Neural cell (in vitro differentiated cells): ENCODE measurements around the gene CBL. TPM values are rescaled to one million over a fixed set of nuclear protein-coding genes. Genes with fewer than 3 reads are reported as not detected.

Source experiments
- H2AFZ ChIP-seq: fragments of 200-600, 300-800 bp; sonication (generic), shearing (Covaris generic); 2 replicates; pipeline ENCODE4 v1.6.0; 2014; ENCODE audit warnings: low read depth, mild to moderate bottlenecking, antibody characterized with exemption, low read length, moderate library complexity
- H3F3A ChIP-seq: fragments of 200-600 bp; shearing (Covaris generic); 2 replicates; pipeline ENCODE4 v1.6.1; 2016; ENCODE audit warnings: mild to moderate bottlenecking, moderate library complexity, mixed read lengths, antibody characterized with exemption, low read length; ENCODE audit not compliant: insufficient read depth, poor library complexity, severe bottlenecking
- H3K27ac ChIP-seq: fragments of 200-600, 300-800 bp; sonication (generic), shearing (Covaris generic); 2 replicates; pipeline ENCODE4 v1.5.1; 2014; ENCODE audit warnings: mild to moderate bottlenecking, low read length, moderate library complexity
- H3K27me3 ChIP-seq: fragments of 300-800, 200-600 bp; sonication (generic), shearing (Covaris generic); 2 replicates; pipeline ENCODE4 v1.6.0; 2014; ENCODE audit warnings: mild to moderate bottlenecking, low read depth, low read length, moderate library complexity; ENCODE audit not compliant: insufficient read depth
- H3K36me3 ChIP-seq: fragments of 300-800, 200-600 bp; sonication (generic), shearing (Covaris generic); 2 replicates; pipeline ENCODE4 v1.5.1; 2014; ENCODE audit warnings: mild to moderate bottlenecking, antibody characterized with exemption, low read length, moderate library complexity; ENCODE audit not compliant: insufficient read depth
- H3K4me2 ChIP-seq: fragments of 300-800, 200-600 bp; sonication (generic), shearing (Covaris generic); 2 replicates; pipeline ENCODE4 v1.6.0; 2014; ENCODE audit warnings: mild to moderate bottlenecking, low read length
- H3K4me3 ChIP-seq: fragments of 300-800, 200-600 bp; sonication (generic), shearing (Covaris generic); 2 replicates; pipeline ENCODE4 v1.5.1; 2014; ENCODE audit warnings: mild to moderate bottlenecking, low read length, moderate library complexity
- H3K79me2 ChIP-seq: fragments of 200-600 bp; shearing (Covaris generic); replicated peaks from 2 replicates; pipeline ENCODE4 v1.6.0; 2014; ENCODE audit warnings: mild to moderate bottlenecking, low read length, moderate library complexity; ENCODE audit not compliant: insufficient read depth
- H3K9ac ChIP-seq: fragments of 300-800, 200-600 bp; sonication (generic), shearing (Covaris generic); 2 replicates; pipeline ENCODE4 v1.6.1; 2016; ENCODE audit warnings: mild to moderate bottlenecking, low read length, mixed read lengths
- H3K9me2 ChIP-seq: fragments of 200-600 bp; shearing (Covaris generic); 2 replicates; pipeline ENCODE4 v1.6.1; 2016; ENCODE audit warnings: mild to moderate bottlenecking, low read length, mixed read lengths; ENCODE audit not compliant: insufficient read depth
- H3K9me3 ChIP-seq: fragments of 200-600, 300-800 bp; sonication (generic), shearing (Covaris generic); 2 replicates; pipeline ENCODE4 v1.6.1; 2016; ENCODE audit warnings: mild to moderate bottlenecking, mixed run types, low read length, moderate library complexity, mixed read lengths
- H4K20me1 ChIP-seq: fragments of 200-600 bp; shearing (Covaris generic); 2 replicates; pipeline ENCODE4 v1.6.1; 2016; ENCODE audit warnings: mild to moderate bottlenecking, mixed run types; ENCODE audit not compliant: insufficient read depth
- MXI1 ChIP-seq: fragments of 450-650 bp; conservative IDR thresholded peaks from 2 replicates; pipeline ENCODE4 v1.6.1; 2014; ENCODE audit warnings: antibody characterized with exemption, mild to moderate bottlenecking; ENCODE audit not compliant: poor library complexity, severe bottlenecking
- POLR2AphosphoS5 ChIP-seq: IDR thresholded peaks from 2 replicates; pipeline ENCODE4 v1.6.1; 2012
- RAD21 ChIP-seq: fragments of 450-650 bp; conservative IDR thresholded peaks from 2 replicates; pipeline ENCODE4 v1.6.1; 2014; ENCODE audit warnings: antibody characterized with exemption, mild to moderate bottlenecking, moderate library complexity
- TAF1 ChIP-seq: IDR thresholded peaks from 2 replicates; pipeline ENCODE4 v1.6.1; 2012; ENCODE audit warnings: low read depth
- polyA plus RNA-seq: library from polyadenylated mRNA; depleted of rRNA; stranded (reverse); fragments of >200 nt; gene quantifications from 2 replicates; pipeline ENCODE4 v1.2.3, GENCODE V29; 2014
- TF ChIP-seq, protein P1 (sequence below): IDR thresholded peaks from 2 replicates; pipeline ENCODE4 v1.6.1; 2012; ENCODE audit warnings: borderline replicate concordance
- TF ChIP-seq, protein P2 (sequence below): fragments of 450-650 bp; IDR thresholded peaks from 2 replicates; pipeline ENCODE4 v1.5.1; 2014; ENCODE audit warnings: antibody characterized with exemption, mild to moderate bottlenecking, moderate library complexity; ENCODE audit not compliant: poor library complexity, severe bottlenecking

Gene CBL
- polyA plus RNA-seq, 1 donor from 2014 or later = 10.5 TPM

DNA sequence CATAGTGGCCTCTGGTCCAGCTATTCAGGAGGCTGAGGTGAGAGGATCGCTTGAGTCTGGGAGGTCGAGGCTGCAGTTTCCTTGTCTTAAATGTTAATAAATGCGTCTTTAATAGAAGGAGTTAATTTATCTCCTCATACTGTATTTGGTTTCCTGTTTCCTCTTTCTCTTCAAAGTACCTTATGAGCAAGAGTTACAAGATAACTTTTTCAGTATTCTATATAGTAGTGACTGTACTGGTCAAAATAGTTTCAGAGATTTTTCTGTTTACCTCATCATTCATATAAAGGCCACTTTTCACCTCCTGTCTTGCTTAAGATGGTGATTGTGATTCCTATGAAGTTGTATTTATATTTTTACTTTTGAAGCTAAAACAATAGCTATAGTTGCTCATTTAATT is 59.9 kb downstream of the CBL start:
- no peaks in the 10 kb centered on the region for H3F3A ChIP-seq
- H3K9me2 ChIP-seq = no peaks in the 10 kb centered on the region
- no peaks in the 10 kb centered on the region for H3K79me2 ChIP-seq
- no peak overlapping the region for H3K27ac ChIP-seq
- no peak overlapping the region for H3K4me2 ChIP-seq
- no peaks in the 10 kb centered on the region for H3K9me3 ChIP-seq
- TF ChIP-seq, protein P1, sequence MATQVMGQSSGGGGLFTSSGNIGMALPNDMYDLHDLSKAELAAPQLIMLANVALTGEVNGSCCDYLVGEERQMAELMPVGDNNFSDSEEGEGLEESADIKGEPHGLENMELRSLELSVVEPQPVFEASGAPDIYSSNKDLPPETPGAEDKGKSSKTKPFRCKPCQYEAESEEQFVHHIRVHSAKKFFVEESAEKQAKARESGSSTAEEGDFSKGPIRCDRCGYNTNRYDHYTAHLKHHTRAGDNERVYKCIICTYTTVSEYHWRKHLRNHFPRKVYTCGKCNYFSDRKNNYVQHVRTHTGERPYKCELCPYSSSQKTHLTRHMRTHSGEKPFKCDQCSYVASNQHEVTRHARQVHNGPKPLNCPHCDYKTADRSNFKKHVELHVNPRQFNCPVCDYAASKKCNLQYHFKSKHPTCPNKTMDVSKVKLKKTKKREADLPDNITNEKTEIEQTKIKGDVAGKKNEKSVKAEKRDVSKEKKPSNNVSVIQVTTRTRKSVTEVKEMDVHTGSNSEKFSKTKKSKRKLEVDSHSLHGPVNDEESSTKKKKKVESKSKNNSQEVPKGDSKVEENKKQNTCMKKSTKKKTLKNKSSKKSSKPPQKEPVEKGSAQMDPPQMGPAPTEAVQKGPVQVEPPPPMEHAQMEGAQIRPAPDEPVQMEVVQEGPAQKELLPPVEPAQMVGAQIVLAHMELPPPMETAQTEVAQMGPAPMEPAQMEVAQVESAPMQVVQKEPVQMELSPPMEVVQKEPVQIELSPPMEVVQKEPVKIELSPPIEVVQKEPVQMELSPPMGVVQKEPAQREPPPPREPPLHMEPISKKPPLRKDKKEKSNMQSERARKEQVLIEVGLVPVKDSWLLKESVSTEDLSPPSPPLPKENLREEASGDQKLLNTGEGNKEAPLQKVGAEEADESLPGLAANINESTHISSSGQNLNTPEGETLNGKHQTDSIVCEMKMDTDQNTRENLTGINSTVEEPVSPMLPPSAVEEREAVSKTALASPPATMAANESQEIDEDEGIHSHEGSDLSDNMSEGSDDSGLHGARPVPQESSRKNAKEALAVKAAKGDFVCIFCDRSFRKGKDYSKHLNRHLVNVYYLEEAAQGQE = no peak
- TF ChIP-seq POLR2AphosphoS5 = no peak
- no peaks in the 10 kb centered on the region for H3K36me3 ChIP-seq
- H3K27me3 ChIP-seq = no peaks in the 10 kb centered on the region
- H4K20me1 ChIP-seq = no peaks in the 10 kb centered on the region
- H3K4me3 ChIP-seq = no peak overlapping the region
- no peak overlapping the region for H2AFZ ChIP-seq
- H3K9ac ChIP-seq = no peak overlapping the region

DNA sequence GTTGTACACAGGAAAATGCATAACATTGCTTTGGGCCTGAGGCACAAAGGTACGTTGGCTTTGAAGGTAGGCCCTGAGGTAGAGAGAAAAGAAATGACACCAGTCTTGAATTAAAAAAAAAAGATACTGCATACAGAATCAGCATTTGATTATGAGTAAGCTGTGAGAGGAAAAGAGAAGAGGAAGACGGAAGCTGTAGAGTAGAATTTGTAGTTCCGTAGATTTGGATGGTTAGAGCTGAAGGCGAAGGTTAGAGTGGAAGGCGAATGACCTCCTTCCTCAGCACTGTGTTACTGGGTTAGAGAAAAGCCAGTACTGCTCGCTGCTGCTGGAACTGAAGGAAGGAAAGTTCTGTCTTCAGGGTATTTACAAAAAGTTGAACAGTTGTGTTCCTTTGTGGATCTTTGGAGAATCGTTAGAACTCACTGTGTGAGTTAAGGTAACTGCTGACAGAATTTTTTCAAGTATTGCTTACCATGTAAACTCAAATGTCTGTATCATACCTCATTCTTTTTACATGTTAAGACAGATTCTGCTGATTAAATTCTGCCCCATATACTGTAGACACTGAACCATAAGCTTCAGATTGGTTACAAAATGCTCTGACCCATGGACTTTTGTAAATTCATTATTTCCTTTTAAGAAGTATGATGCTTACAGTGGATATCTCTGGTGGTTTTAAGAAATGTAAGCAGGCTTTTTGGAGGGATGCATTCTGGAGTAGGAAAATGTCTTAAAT is 60.5 kb downstream of the CBL start:
- Histone ChIP-seq H3K4me3 (no peak overlapping the region), H2AFZ (no peak overlapping the region), H4K20me1 (no peaks in the 10 kb centered on the region), H3K4me2 (no peak overlapping the region), H3K9ac (no peak overlapping the region), H3F3A (no peaks in the 10 kb centered on the region), H3K9me3 (no peaks in the 10 kb centered on the region), H3K9me2 (no peaks in the 10 kb centered on the region), H3K27me3 (no peaks in the 10 kb centered on the region), H3K36me3 (no peaks in the 10 kb centered on the region), H3K27ac (no peak overlapping the region), H3K79me2 (no peaks in the 10 kb centered on the region)
- TF ChIP-seq RAD21 (no peak), MXI1 (no peak)
- TF ChIP-seq, protein P2, sequence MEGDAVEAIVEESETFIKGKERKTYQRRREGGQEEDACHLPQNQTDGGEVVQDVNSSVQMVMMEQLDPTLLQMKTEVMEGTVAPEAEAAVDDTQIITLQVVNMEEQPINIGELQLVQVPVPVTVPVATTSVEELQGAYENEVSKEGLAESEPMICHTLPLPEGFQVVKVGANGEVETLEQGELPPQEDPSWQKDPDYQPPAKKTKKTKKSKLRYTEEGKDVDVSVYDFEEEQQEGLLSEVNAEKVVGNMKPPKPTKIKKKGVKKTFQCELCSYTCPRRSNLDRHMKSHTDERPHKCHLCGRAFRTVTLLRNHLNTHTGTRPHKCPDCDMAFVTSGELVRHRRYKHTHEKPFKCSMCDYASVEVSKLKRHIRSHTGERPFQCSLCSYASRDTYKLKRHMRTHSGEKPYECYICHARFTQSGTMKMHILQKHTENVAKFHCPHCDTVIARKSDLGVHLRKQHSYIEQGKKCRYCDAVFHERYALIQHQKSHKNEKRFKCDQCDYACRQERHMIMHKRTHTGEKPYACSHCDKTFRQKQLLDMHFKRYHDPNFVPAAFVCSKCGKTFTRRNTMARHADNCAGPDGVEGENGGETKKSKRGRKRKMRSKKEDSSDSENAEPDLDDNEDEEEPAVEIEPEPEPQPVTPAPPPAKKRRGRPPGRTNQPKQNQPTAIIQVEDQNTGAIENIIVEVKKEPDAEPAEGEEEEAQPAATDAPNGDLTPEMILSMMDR = no peak

DNA sequence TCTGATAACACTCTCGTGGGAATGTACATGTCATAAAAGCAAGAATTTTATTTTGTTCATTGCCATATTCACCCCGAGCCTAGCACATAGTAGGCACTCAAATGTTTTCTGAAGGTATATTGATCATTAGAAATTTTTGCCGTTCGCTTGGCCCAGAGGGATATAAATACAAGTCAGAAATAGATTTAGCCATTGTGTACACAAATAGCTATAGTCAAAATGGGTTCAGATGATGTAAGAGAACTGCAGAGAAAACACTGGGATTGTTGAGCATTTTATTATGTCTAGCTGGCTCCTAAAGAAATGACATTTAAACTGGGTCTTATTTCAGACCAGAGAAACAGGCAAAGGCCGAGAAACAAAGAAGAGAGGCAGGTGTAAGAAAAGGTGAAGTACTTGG is 61.5 kb downstream of the CBL start:
- no peak overlapping the region for H3K27ac ChIP-seq
- TF ChIP-seq TAF1 (no peak), MXI1 (no peak)
- TF ChIP-seq, protein P1 = no peak

More for the DNA sequence above, 61.5 kb downstream of the CBL start:
- Histone ChIP-seq H3K4me2 (no peak overlapping the region), H3F3A (no peaks in the 10 kb centered on the region), H3K27me3 (no peaks in the 10 kb centered on the region), H4K20me1 (no peaks in the 10 kb centered on the region), H3K36me3 (no peaks in the 10 kb centered on the region), H3K9ac (no peak overlapping the region), H3K9me2 (no peaks in the 10 kb centered on the region), H2AFZ (no peak overlapping the region), H3K9me3 (no peaks in the 10 kb centered on the region), H3K79me2 (no peaks in the 10 kb centered on the region), H3K4me3 (no peak overlapping the region)
